GM23338 (cell line): ENCODE results near the gene CMTM2. TPM values are rescaled to one million over a fixed set of nuclear protein-coding genes. Genes with fewer than 3 reads are reported as not detected.
A peak's percentile ranks its signal among the peaks of the same experiment; 100 is the strongest.

Source experiments
- ATAC-seq: fragments of 200-7000 bp; cut with Tn5 transposase; 3 replicates; pipeline ENCODE4 v1.9.1; 2020
- DNase-seq: peaks from one replicate; pipeline ENCODE4 v3.0.0-alpha.2; 2015; ENCODE audit warnings: low spot score
- H2AFZ ChIP-seq: fragments of 200-600 bp; sonication (generic); 2 replicates; pipeline ENCODE4 v1.8.0; 2016; ENCODE audit warnings: antibody characterized with exemption, mild to moderate bottlenecking, moderate library complexity
- H3F3A ChIP-seq: fragments of 200-600 bp; sonication (generic); replicated peaks from 2 replicates; pipeline ENCODE4 v1.8.0; 2017; ENCODE audit warnings: antibody characterized with exemption, mixed run types, low read depth
- H3K27ac ChIP-seq: fragments of 200-600 bp; sonication (generic); 2 replicates; pipeline ENCODE4 v1.6.1; 2016; ENCODE audit warnings: low read depth
- H3K27me3 ChIP-seq: fragments of 200-600 bp; sonication (generic); 2 replicates; pipeline ENCODE4 v1.8.0; 2016; ENCODE audit warnings: mild to moderate bottlenecking, mixed run types, moderate library complexity; ENCODE audit not compliant: insufficient read depth
- H3K36me3 ChIP-seq: fragments of 200-600 bp; sonication (generic); 2 replicates; pipeline ENCODE4 v1.8.0; 2016; ENCODE audit warnings: mild to moderate bottlenecking; ENCODE audit not compliant: insufficient read depth
- H3K4me1 ChIP-seq: fragments of 200-600 bp; sonication (generic); 2 replicates; pipeline ENCODE4 v1.8.0; 2016; ENCODE audit warnings: mild to moderate bottlenecking, moderate library complexity; ENCODE audit not compliant: insufficient read depth
- H3K4me2 ChIP-seq: fragments of 200-600 bp; sonication (generic); 2 replicates; pipeline ENCODE4 v1.7.1; 2017; ENCODE audit warnings: mixed run types
- H3K4me3 ChIP-seq: fragments of 200-600 bp; sonication (generic); 2 replicates; pipeline ENCODE4 v1.6.1; 2016; ENCODE audit warnings: mixed run types
- H3K79me2 ChIP-seq: fragments of 200-600 bp; sonication (generic); replicated peaks from 2 replicates; pipeline ENCODE4 v1.8.0; 2017; ENCODE audit warnings: mild to moderate bottlenecking; ENCODE audit not compliant: insufficient read depth
- H3K9me2 ChIP-seq: fragments of 200-600 bp; sonication (generic); 2 replicates; pipeline ENCODE4 v1.8.0; 2017; ENCODE audit not compliant: insufficient read depth
- H4K20me1 ChIP-seq: fragments of 200-600 bp; sonication (generic); replicated peaks from 2 replicates; pipeline ENCODE4 v1.8.0; 2017; ENCODE audit warnings: mild to moderate bottlenecking; ENCODE audit not compliant: insufficient read depth
- H3K27ac Mint-ChIP-seq: 2 replicates; pipeline ENCODE4 v1.8.0; 2020; ENCODE audit warnings: inconsistent platforms, mild to moderate bottlenecking, moderate library complexity, mixed read lengths
- H3K27me3 Mint-ChIP-seq: 3 replicates; pipeline ENCODE4 v1.8.0; 2022; ENCODE audit warnings: low read depth, mild to moderate bottlenecking, moderate library complexity, mixed read lengths, inconsistent platforms; ENCODE audit not compliant: insufficient read depth, poor library complexity
- H3K36me3 Mint-ChIP-seq: 3 replicates; pipeline ENCODE4 v1.8.0; 2021; ENCODE audit warnings: low read depth, mild to moderate bottlenecking, inconsistent platforms, moderate library complexity, mixed read lengths
- H3K4me1 Mint-ChIP-seq: 3 replicates; pipeline ENCODE4 v1.8.0; 2020; ENCODE audit warnings: mild to moderate bottlenecking, inconsistent platforms, mixed read lengths
- H3K4me3 Mint-ChIP-seq: 3 replicates; pipeline ENCODE4 v1.8.0; 2021; ENCODE audit warnings: moderate library complexity, mild to moderate bottlenecking, inconsistent platforms, mixed read lengths
- H3K9me3 Mint-ChIP-seq: 3 replicates; pipeline ENCODE4 v1.8.0; 2020; ENCODE audit warnings: moderate library complexity, mild to moderate bottlenecking, inconsistent platforms, mixed read lengths
- CREB1 ChIP-seq: fragments of 250-450 bp; sonication (Bioruptor Pico); IDR thresholded peaks from 2 replicates; pipeline ENCODE4 v1.5.0; 2020; ENCODE audit warnings: low read depth, mild to moderate bottlenecking, moderate library complexity
- CTCF ChIP-seq, 2 experiments: fragments of 200-600 bp in 1 of 2; sonication (generic) in 1 of 2; conservative IDR thresholded peaks; 2 replicates each; pipeline versions ENCODE4 v1.5.1 to v1.6.1; 2016 to 2017; ENCODE audit warnings: antibody characterized with exemption in 2 of 2, low read depth in 2 of 2, mild to moderate bottlenecking in 2 of 2, moderate library complexity in 1 of 2
- EZH2 ChIP-seq: fragments of 200-600 bp; sonication (generic); IDR thresholded peaks from one replicate; pipeline ENCODE4 v1.8.0; 2017; ENCODE audit warnings: antibody characterized with exemption, mild to moderate bottlenecking, low read depth; ENCODE audit not compliant: unreplicated experiment
- EZH2phosphoT487 ChIP-seq: fragments of 200-600 bp; sonication (generic); IDR thresholded peaks from one replicate; pipeline ENCODE4 v1.8.1; 2018; ENCODE audit warnings: antibody characterized with exemption; ENCODE audit not compliant: unreplicated experiment
- NANOG ChIP-seq: IDR thresholded peaks from 2 replicates; pipeline ENCODE4 v1.6.1; 2016; ENCODE audit warnings: antibody characterized with exemption, borderline replicate concordance
- POLR2AphosphoS5 ChIP-seq: IDR thresholded peaks from 2 replicates; pipeline ENCODE4 v1.6.1; 2016; ENCODE audit warnings: antibody characterized with exemption, low read depth
- ZNF331 ChIP-seq: fragments of 250-450 bp; sonication (Bioruptor Pico); IDR thresholded peaks from 2 replicates; pipeline ENCODE4 v1.5.0; 2020; ENCODE audit warnings: low read depth, mild to moderate bottlenecking, moderate library complexity
- polyA plus RNA-seq: library from polyadenylated mRNA; unstranded; fragments of >200 nt; fragmentation: Nextera tagmentation; extraction: Ambion mirVana; gene quantifications from 2 replicates; pipeline ENCODE4 v1.2.1, GENCODE V29; 2016
- total RNA-seq: library from RNA; depleted of rRNA; stranded (reverse); fragments of >200 nt; shearing (Covaris generic); gene quantifications from 2 replicates; pipeline ENCODE4 v1.2.3, GENCODE V29; 2014
- TF ChIP-seq, protein P1 (sequence below): IDR thresholded peaks from one replicate; pipeline ENCODE4 v1.6.1; 2018; ENCODE audit warnings: antibody characterized with exemption; ENCODE audit not compliant: unreplicated experiment

CMTM2 gene
- total and polyA plus RNA-seq, 2 experiments from 2014 or later, result not detected

- TF ChIP-seq ZNF331 (CRISPR knock-in tag), result no peak
- TF ChIP-seq CREB1 (CRISPR knock-in tag), result no peak
- TF ChIP-seq EZH2phosphoT487, result no peak
- TF ChIP-seq EZH2, result no peak
- TF ChIP-seq NANOG, result no peak
- TF ChIP-seq, protein P1, sequence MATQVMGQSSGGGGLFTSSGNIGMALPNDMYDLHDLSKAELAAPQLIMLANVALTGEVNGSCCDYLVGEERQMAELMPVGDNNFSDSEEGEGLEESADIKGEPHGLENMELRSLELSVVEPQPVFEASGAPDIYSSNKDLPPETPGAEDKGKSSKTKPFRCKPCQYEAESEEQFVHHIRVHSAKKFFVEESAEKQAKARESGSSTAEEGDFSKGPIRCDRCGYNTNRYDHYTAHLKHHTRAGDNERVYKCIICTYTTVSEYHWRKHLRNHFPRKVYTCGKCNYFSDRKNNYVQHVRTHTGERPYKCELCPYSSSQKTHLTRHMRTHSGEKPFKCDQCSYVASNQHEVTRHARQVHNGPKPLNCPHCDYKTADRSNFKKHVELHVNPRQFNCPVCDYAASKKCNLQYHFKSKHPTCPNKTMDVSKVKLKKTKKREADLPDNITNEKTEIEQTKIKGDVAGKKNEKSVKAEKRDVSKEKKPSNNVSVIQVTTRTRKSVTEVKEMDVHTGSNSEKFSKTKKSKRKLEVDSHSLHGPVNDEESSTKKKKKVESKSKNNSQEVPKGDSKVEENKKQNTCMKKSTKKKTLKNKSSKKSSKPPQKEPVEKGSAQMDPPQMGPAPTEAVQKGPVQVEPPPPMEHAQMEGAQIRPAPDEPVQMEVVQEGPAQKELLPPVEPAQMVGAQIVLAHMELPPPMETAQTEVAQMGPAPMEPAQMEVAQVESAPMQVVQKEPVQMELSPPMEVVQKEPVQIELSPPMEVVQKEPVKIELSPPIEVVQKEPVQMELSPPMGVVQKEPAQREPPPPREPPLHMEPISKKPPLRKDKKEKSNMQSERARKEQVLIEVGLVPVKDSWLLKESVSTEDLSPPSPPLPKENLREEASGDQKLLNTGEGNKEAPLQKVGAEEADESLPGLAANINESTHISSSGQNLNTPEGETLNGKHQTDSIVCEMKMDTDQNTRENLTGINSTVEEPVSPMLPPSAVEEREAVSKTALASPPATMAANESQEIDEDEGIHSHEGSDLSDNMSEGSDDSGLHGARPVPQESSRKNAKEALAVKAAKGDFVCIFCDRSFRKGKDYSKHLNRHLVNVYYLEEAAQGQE, result no peak
- TF ChIP-seq POLR2AphosphoS5, result no peak
- TF ChIP-seq CTCF (conservative IDR thresholded peaks at IDR 0.05; ENCODE audit: low read depth in 2 of 2), result no peak
Measured at GRCh38 chr16:66605979-66606751, 26.9 kb downstream of the CMTM2 start (continued).

DNA sequence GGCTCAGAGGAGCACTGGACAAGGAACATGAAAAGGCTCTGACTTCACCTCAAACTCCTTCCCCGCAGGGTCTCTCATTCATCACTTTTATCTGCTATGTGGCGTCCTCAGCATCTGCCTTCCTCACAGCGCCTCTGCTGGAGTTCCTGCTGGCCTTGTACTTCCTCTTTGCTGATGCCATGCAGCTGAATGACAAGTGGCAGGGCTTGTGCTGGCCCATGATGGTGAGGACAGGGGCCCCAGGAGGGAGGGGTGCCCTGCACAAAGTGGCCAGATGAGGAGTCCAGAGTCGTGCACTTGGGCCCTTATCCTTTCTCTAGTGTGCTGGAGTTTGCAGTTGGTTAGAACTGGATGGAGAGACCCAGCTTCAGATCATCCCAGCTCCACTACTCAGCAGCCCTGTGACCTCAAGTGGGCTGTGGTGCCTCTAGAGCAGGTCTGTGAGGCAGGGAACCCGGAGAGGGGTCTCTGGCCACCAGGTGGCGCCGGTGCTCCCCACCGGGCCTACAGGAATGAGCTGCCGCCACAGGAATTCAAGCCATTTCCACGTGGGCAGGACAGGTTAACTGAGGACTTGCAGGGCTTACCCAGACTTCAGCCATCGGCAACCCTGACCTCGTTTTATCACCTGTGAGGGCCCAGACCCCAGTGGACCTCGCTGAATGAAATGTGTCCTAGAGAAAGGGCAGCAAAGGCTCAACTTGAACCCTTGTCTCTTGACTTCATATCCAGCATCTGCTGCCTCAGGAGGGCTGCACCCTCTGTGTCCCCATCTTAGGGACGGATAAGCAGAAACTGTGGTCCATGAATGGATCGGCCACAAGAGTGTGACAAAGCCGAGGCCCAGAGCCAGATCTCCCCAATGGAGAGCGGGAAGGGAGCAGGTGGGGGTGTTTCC, 29.2 kb downstream of the CMTM2 start:
- Histone ChIP-seq H3K4me3 (no peak overlapping the region), H3K9me2 (no peaks in the 10 kb centered on the region), H3K36me3 (0 out of 2 replicates have a peak, but pooled peaks cover 5% of the 10 kb centered on the region), H4K20me1 (peaks cover 12% of the 10 kb centered on the region), H3K27me3 (no peaks in the 10 kb centered on the region), H3K4me2 (0 out of 2 replicates have a peak overlapping the region, but pooled peaks have one; percentile 62), H3K4me1 (peaks cover 13% of the 10 kb centered on the region), H3F3A (no peaks in the 10 kb centered on the region; the same call in 1 of the 2 replicates), H3K27ac (peak overlapping the region; percentile 66; the same call in 1 of the 2 replicates), H3K79me2 (0 out of 2 replicates have a peak, but pooled peaks cover 4% of the 10 kb centered on the region), H2AFZ (no peak overlapping the region)
- Mint-ChIP-seq H3K9me3 (no peaks in the 10 kb centered on the region; the same call in 1 of the 3 replicates), H3K4me1 (peaks cover 31% of the 10 kb centered on the region), H3K27ac (peak overlapping the region; percentile 89), H3K4me3 (no peak overlapping the region), H3K36me3 (peaks cover 40% of the 10 kb centered on the region), H3K27me3 (peaks cover 13% of the 10 kb centered on the region)
- TF ChIP-seq CTCF (conservative IDR thresholded peaks at IDR 0.05; ENCODE audit: low read depth in 2 of 2), result peak; percentile 87 to 92
- TF ChIP-seq, protein P1, result no peak
- peak; percentile 60 for ATAC-seq
- DNase-seq, result peak; percentile 90
